ENCODE data around the gene SHTN1.

The SHTN1 gene

GRCh38 chr10:116944911-116945310, 60.1 kb downstream of the SHTN1 start:
- Histone ChIP-seq H3K4me3 (ENCODE audit: low read length) (no peak overlapping the region), H3K4me1 (ENCODE audit: control insufficient read depth, insufficient read depth, low read length) (no peaks in the 10 kb centered on the region), H3K36me3 (ENCODE audit: control insufficient read depth, insufficient read depth, low read length) (no peaks in the 10 kb centered on the region), H3K27me3 (ENCODE audit: control insufficient read depth, insufficient read depth, low read length) (no peaks in the 10 kb centered on the region), H3K27ac (ENCODE audit: low read depth, low read length) (no peak overlapping the region), H3K9ac (ENCODE audit: low read length) (no peak overlapping the region)

DNA sequence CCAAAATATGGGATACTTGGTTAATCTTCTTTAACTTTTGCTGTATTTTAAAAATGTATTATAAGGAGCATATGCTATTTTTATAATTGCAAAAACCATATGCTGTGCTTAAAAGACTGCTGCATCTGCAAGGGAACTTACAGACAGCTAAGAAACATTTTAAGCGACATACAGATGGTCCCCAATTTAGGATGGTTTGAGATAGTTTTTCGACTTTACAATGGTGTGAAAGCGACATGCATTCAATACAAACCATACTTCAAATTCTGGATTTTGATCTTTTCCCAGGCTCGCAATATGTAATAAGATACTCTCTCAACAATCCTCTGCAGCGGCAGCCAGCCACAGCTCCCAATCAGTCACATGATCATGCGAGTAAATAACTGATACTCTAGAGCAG, 73.2 kb downstream of the SHTN1 start:
- Histone ChIP-seq H3K27me3 (ENCODE audit: control insufficient read depth, insufficient read depth, low read length) (no peaks in the 10 kb centered on the region), H3K36me3 (ENCODE audit: control insufficient read depth, insufficient read depth, low read length) (no peaks in the 10 kb centered on the region), H3K4me3 (ENCODE audit: low read length) (no peak overlapping the region), H3K4me1 (ENCODE audit: control insufficient read depth, insufficient read depth, low read length) (no peaks in the 10 kb centered on the region), H3K27ac (ENCODE audit: low read depth, low read length) (no peak overlapping the region), H3K9ac (ENCODE audit: low read length) (no peak overlapping the region)

DNA sequence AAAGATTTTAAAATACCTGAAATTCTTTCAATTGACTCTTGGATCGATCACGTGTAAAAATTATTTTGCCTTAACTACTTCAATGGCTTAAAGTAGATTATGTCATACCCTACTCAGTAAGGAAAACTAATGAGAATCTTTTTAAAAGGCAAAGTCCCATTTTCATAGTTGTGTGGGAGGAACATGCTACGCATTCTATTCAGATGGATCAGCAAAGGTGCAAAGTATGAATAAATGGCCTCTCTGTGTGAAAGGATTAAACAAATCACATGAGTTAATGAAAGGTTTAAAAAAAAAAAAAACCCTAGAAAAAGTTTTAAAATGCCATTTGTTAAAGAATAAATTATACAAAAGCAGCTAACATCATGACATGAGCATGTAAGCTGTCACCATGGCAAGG, 78.6 kb downstream of the SHTN1 start:
- Histone ChIP-seq H3K27ac (ENCODE audit: low read depth, low read length) (no peak overlapping the region), H3K4me1 (ENCODE audit: control insufficient read depth, insufficient read depth, low read length) (no peaks in the 10 kb centered on the region), H3K36me3 (ENCODE audit: control insufficient read depth, insufficient read depth, low read length) (no peaks in the 10 kb centered on the region), H3K4me3 (ENCODE audit: low read length) (no peak overlapping the region), H3K27me3 (ENCODE audit: control insufficient read depth, insufficient read depth, low read length) (no peaks in the 10 kb centered on the region), H3K9ac (ENCODE audit: low read length) (no peak overlapping the region)

- Histone ChIP-seq H3K9ac (ENCODE audit: low read length) (no peak overlapping the region), H3K27ac (ENCODE audit: low read depth, low read length) (no peak overlapping the region), H3K36me3 (ENCODE audit: control insufficient read depth, insufficient read depth, low read length) (no peaks in the 10 kb centered on the region), H3K4me3 (ENCODE audit: low read length) (no peak overlapping the region), H3K4me1 (ENCODE audit: control insufficient read depth, insufficient read depth, low read length) (no peaks in the 10 kb centered on the region), H3K27me3 (ENCODE audit: control insufficient read depth, insufficient read depth, low read length) (no peaks in the 10 kb centered on the region)
Measured at GRCh38 chr10:116925056-116925455, 79.9 kb downstream of the SHTN1 start.

DNA sequence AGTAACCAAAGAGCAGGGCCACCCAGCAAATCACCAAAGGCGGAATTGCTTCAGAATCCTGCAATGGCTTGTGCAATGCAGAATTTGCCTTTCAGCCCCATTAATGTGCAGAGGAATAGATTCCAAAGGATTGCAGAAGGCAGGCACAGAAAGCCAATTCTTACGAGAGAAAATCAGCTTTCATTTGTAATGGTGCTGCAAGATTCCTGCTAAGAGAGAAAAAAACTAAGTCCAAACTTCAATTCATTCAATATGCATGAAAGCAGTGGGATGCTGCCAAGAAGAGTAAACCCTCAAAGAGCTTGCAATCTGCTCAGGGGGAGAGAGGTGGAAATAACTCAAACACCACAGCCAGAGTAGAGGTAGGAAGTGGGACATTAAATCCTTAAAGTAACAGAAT, 85.3 kb downstream of the SHTN1 start:
- H3K4me3 ChIP-seq (ENCODE audit: low read length): no peak overlapping the region
- no peak overlapping the region for H3K27ac ChIP-seq (ENCODE audit: low read depth, low read length)
- no peaks in the 10 kb centered on the region for H3K27me3 ChIP-seq (ENCODE audit: control insufficient read depth, insufficient read depth, low read length)
- no peak overlapping the region for H3K9ac ChIP-seq (ENCODE audit: low read length)
- no peaks in the 10 kb centered on the region for H3K4me1 ChIP-seq (ENCODE audit: control insufficient read depth, insufficient read depth, low read length)
- H3K36me3 ChIP-seq (ENCODE audit: control insufficient read depth, insufficient read depth, low read length): no peaks in the 10 kb centered on the region

GRCh38 chr10:116919164-116919563, 85.8 kb downstream of the SHTN1 start:
- Histone ChIP-seq H3K27ac (ENCODE audit: low read depth, low read length) (no peak overlapping the region), H3K9ac (ENCODE audit: low read length) (no peak overlapping the region), H3K27me3 (ENCODE audit: control insufficient read depth, insufficient read depth, low read length) (no peaks in the 10 kb centered on the region), H3K4me1 (ENCODE audit: control insufficient read depth, insufficient read depth, low read length) (no peaks in the 10 kb centered on the region), H3K36me3 (ENCODE audit: control insufficient read depth, insufficient read depth, low read length) (no peaks in the 10 kb centered on the region), H3K4me3 (ENCODE audit: low read length) (no peak overlapping the region)

DNA sequence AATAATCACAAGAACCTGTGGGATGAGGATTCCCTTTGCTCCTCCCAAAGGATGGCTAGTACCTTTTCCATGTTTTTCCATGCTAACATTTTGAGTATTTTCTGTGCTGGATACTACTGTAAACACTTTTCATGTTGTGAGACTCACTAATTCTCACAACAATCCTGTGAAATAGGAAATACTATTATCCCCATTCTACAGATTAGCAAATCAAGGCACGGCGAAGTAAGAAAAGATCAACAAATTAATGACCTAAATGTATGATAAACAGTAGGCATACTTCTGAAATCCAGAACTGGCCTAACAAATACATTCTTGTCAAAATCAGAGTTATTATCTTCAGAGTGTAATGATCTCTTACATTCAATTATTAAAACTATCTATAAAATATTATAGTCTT, 86.4 kb downstream of the SHTN1 start:
- Histone ChIP-seq H3K4me1 (ENCODE audit: control insufficient read depth, insufficient read depth, low read length) (no peaks in the 10 kb centered on the region), H3K27ac (ENCODE audit: low read depth, low read length) (no peak overlapping the region), H3K4me3 (ENCODE audit: low read length) (no peak overlapping the region), H3K27me3 (ENCODE audit: control insufficient read depth, insufficient read depth, low read length) (no peaks in the 10 kb centered on the region), H3K9ac (ENCODE audit: low read length) (no peak overlapping the region), H3K36me3 (ENCODE audit: control insufficient read depth, insufficient read depth, low read length) (no peaks in the 10 kb centered on the region)

GRCh38 chr10:116917481-116917880, 87.5 kb downstream of the SHTN1 start:
- no peaks in the 10 kb centered on the region for H3K36me3 ChIP-seq (ENCODE audit: control insufficient read depth, insufficient read depth, low read length)
- no peak overlapping the region for H3K27ac ChIP-seq (ENCODE audit: low read depth, low read length)

GRCh38 chr10:116915340-116915739, 89.6 kb downstream of the SHTN1 start:
- Histone ChIP-seq H3K27me3 (ENCODE audit: control insufficient read depth, insufficient read depth, low read length) (no peaks in the 10 kb centered on the region), H3K27ac (ENCODE audit: low read depth, low read length) (no peak overlapping the region), H3K4me1 (ENCODE audit: control insufficient read depth, insufficient read depth, low read length) (no peaks in the 10 kb centered on the region), H3K4me3 (ENCODE audit: low read length) (no peak overlapping the region), H3K9ac (ENCODE audit: low read length) (no peak overlapping the region), H3K36me3 (ENCODE audit: control insufficient read depth, insufficient read depth, low read length) (no peaks in the 10 kb centered on the region)

More at GRCh38 chr10:116917481-116917880, 87.5 kb downstream of the SHTN1 start:
- Histone ChIP-seq H3K4me3 (ENCODE audit: low read length) (no peak overlapping the region), H3K9ac (ENCODE audit: low read length) (no peak overlapping the region), H3K27me3 (ENCODE audit: control insufficient read depth, insufficient read depth, low read length) (no peaks in the 10 kb centered on the region), H3K4me1 (ENCODE audit: control insufficient read depth, insufficient read depth, low read length) (no peaks in the 10 kb centered on the region)

DNA sequence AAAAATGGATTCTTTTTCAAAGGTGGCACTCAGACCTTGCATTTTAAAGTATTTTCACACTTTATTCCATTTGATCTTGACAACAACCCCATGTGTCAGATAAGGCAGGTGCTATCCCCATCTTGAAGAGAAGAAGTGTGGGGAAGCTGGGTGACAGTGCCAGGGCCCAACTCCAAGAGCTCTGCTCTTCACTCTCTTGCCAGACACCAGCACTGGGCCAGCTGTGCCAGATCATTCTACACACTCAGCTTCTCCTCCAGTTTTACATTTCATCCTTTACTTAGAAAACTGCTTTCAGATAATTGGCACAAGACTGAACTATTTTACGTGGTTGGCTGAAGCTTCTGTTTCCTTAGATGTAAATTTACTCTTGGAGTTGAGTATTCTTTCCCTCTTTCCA, 91.3 kb downstream of the SHTN1 start:
- Histone ChIP-seq H3K27ac (ENCODE audit: low read depth, low read length) (no peak overlapping the region), H3K4me1 (ENCODE audit: control insufficient read depth, insufficient read depth, low read length) (no peaks in the 10 kb centered on the region), H3K9ac (ENCODE audit: low read length) (no peak overlapping the region), H3K4me3 (ENCODE audit: low read length) (no peak overlapping the region), H3K27me3 (ENCODE audit: control insufficient read depth, insufficient read depth, low read length) (no peaks in the 10 kb centered on the region), H3K36me3 (ENCODE audit: control insufficient read depth, insufficient read depth, low read length) (no peaks in the 10 kb centered on the region)

DNA sequence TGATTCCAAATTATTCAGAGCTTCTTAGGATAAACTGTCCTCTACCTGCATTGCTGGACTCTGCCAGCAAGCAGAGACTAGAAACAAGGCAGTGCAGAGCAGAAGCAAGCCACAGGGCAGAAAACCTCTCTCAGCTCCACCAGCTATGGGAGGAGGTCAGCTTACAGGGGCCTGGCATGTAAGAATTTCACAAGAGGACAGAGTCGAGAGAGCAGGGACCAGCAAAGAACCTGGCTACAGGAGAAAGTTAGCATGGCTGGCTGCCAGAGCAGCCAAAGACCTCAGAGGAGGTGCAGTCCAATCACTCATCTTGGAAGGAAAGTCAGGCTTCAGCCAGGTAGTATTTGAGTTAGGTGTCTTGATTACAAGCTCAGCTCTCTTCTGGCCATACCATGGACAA, 92.8 kb downstream of the SHTN1 start:
- Histone ChIP-seq H3K4me3 (ENCODE audit: low read length) (no peak overlapping the region), H3K27ac (ENCODE audit: low read depth, low read length) (no peak overlapping the region), H3K4me1 (ENCODE audit: control insufficient read depth, insufficient read depth, low read length) (no peaks in the 10 kb centered on the region), H3K27me3 (ENCODE audit: control insufficient read depth, insufficient read depth, low read length) (no peaks in the 10 kb centered on the region), H3K36me3 (ENCODE audit: control insufficient read depth, insufficient read depth, low read length) (no peaks in the 10 kb centered on the region), H3K9ac (ENCODE audit: low read length) (no peak overlapping the region)

DNA sequence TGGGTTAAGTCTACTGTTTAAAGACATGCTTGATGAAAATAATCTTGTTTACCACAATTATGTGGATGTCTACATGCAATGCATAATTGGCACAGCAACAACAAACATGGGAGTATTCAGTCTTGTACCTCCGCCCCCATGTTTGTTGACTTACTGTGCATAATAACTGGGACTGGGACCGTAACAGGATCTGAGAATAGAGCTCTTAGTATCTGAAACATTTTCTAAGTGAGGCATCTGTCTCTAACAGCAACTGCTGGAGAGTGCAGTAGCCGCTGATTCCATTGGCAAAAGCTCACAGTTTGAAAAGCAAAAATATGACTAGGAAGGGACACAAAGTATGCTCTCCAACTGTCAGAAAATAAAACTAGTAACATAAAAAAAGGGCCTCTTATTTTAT, 94.1 kb downstream of the SHTN1 start:
- H3K36me3 ChIP-seq (ENCODE audit: control insufficient read depth, insufficient read depth, low read length): no peaks in the 10 kb centered on the region
- no peak overlapping the region for H3K4me3 ChIP-seq (ENCODE audit: low read length)
- no peak overlapping the region for H3K9ac ChIP-seq (ENCODE audit: low read length)
- no peaks in the 10 kb centered on the region for H3K4me1 ChIP-seq (ENCODE audit: control insufficient read depth, insufficient read depth, low read length)
- no peaks in the 10 kb centered on the region for H3K27me3 ChIP-seq (ENCODE audit: control insufficient read depth, insufficient read depth, low read length)
- no peak overlapping the region for H3K27ac ChIP-seq (ENCODE audit: low read depth, low read length)

- Histone ChIP-seq H3K4me3 (ENCODE audit: low read length) (no peak overlapping the region), H3K4me1 (ENCODE audit: control insufficient read depth, insufficient read depth, low read length) (no peaks in the 10 kb centered on the region), H3K27me3 (ENCODE audit: control insufficient read depth, insufficient read depth, low read length) (no peaks in the 10 kb centered on the region), H3K36me3 (ENCODE audit: control insufficient read depth, insufficient read depth, low read length) (no peaks in the 10 kb centered on the region), H3K9ac (ENCODE audit: low read length) (no peak overlapping the region), H3K27ac (ENCODE audit: low read depth, low read length) (no peak overlapping the region)
Measured at GRCh38 chr10:116909307-116909706, 95.7 kb downstream of the SHTN1 start.
